Activated CD4-positive, alpha-beta T cell treated with anti-CD3 and anti-CD28 coated beads for 48 hours (primary cell): ENCODE measurements around the gene SCARF1.

Source experiments
- DNase-seq: peaks from one replicate; pipeline ENCODE4 v3.0.0-alpha.2; 2020

Gene SCARF1

GRCh38 chr17:1592751-1593629, 52.5 kb downstream of the SCARF1 start:
- DNase-seq, result no peak

- DNase-seq, result no peak
Measured at GRCh38 chr17:1591474-1592090, 54.0 kb downstream of the SCARF1 start.

- no peak for DNase-seq
Measured at GRCh38 chr17:1590747-1591473, 54.6 kb downstream of the SCARF1 start.

GRCh38 chr17:1590029-1590746, 55.3 kb downstream of the SCARF1 start:
- peak; percentile 44 for DNase-seq

GRCh38 chr17:1588821-1589585, 56.5 kb downstream of the SCARF1 start:
- DNase-seq, result no peak

- no peak for DNase-seq
Measured at GRCh38 chr17:1584167-1584566, 61.4 kb downstream of the SCARF1 start.
